Fibroblast of peridontal ligament (primary cell): ENCODE measurements around the gene AK5.

ENCODE experiments used
- DNase-seq: peaks from one replicate; pipeline ENCODE4 v3.0.0-alpha.2; 2010; ENCODE audit errors: extremely low read depth

Gene AK5

GRCh38 chr1:77592906-77593305 lies 311.1 kb downstream of the AK5 start:
- DNase-seq = no peak

- peak; percentile 39 for DNase-seq
Observed at GRCh38 chr1:77594366-77595112, 312.7 kb downstream of the AK5 start.

- DNase-seq = no peak
Observed at GRCh38 chr1:77597310-77597709, 315.5 kb downstream of the AK5 start.

- peak; percentile 80 for DNase-seq
Observed at GRCh38 chr1:77605246-77606026, 323.6 kb downstream of the AK5 start.

- no peak for DNase-seq
Observed at GRCh38 chr1:77608893-77609292, 327.1 kb downstream of the AK5 start.
